Heart left ventricle (tissue), 16 donors: ENCODE data around the gene ANK3. TPM values are rescaled to one million over a fixed set of nuclear protein-coding genes. Genes with fewer than 3 reads are reported as not detected.
A peak's percentile ranks its signal among the peaks of the same experiment; 100 is the strongest.

ENCODE experiments used
- ATAC-seq, 4 donors: fragments of 200-7000 bp; cut with Tn5 transposase; one replicate each; pipeline ENCODE4 v1.9.1; 2020 to 2022; ENCODE audit warnings: moderate library complexity in 4 of 4, mild to moderate bottlenecking in 3 of 4, moderate number of reproducible peaks in 1 of 4
- DNase-seq, 5 donors: peaks; one replicate each; pipeline ENCODE4 v3.0.0-alpha.2; 2020
- H3K27ac ChIP-seq, 12 donors: fragments of 200-600 bp; sonication (generic) in 4 of 12; one replicate each; pipeline versions ENCODE4 v1.5.0 to v1.8.0; 2016 to 2022; ENCODE audit warnings: mild to moderate bottlenecking in 2 of 12
- H3K27me3 ChIP-seq, 9 donors: fragments of 200-600 bp; sonication (generic) in 2 of 9; one replicate each; pipeline versions ENCODE4 v1.5.1 to v1.8.0; 2016 to 2022; ENCODE audit warnings: mild to moderate bottlenecking in 3 of 9
- H3K36me3 ChIP-seq, 9 donors: fragments of 200-600 bp; sonication (generic) in 2 of 9; one replicate each; pipeline versions ENCODE4 v1.5.0 to v1.8.0; 2018 to 2022; ENCODE audit warnings: mild to moderate bottlenecking in 2 of 9
- H3K4me1 ChIP-seq, 12 donors: fragments of 200-600 bp; sonication (generic) in 4 of 12; one replicate each; pipeline versions ENCODE4 v1.5.0 to v1.8.0; 2016 to 2022; ENCODE audit warnings: mild to moderate bottlenecking in 3 of 12
- H3K4me3 ChIP-seq, 12 donors: fragments of 200-600 bp; sonication (generic) in 4 of 12; one replicate each; pipeline versions ENCODE4 v1.5.0 to v1.8.0; 2017 to 2022; ENCODE audit warnings: mild to moderate bottlenecking in 9 of 12, moderate library complexity in 4 of 12
- H3K9me3 ChIP-seq, 12 donors: fragments of 200-600 bp; sonication (generic) in 4 of 12; one replicate each; pipeline versions ENCODE4 v1.5.0 to v1.8.0; 2016 to 2022; ENCODE audit warnings: mild to moderate bottlenecking in 1 of 12
- CTCF ChIP-seq, 12 donors: fragments of 200-600 bp; sonication (generic) in 4 of 12; IDR thresholded peaks; one replicate each; pipeline versions ENCODE4 v1.5.0 to v1.8.0; 2018 to 2022; ENCODE audit warnings: antibody characterized with exemption in 12 of 12, mild to moderate bottlenecking in 5 of 12
- POLR2A ChIP-seq, 2 donors: fragments of 450-650 bp; IDR thresholded peaks; one replicate each; pipeline ENCODE4 v1.6.1; 2017; ENCODE audit warnings: antibody characterized with exemption in 2 of 2, mild to moderate bottlenecking in 2 of 2, moderate library complexity in 2 of 2
- WGBS, 4 donors: extraction: QIAGEN DNeasy Blood & Tissue Kit in 2 of 4; methylation state at CpG; one replicate each; pipeline versions ENCODE4 v1.1.5 to v1.1.7; 2013 to 2018; 5-methylcytosine and 5-hydroxymethylcytosine counted together
- intact Hi-C, 10 donors: fragments of 100-400 bp; cut with DNase I; formaldehyde crosslinking; loops; one replicate each; pipeline versions ENCODE4 v1.11.1 to v1.14.2; 2022
- polyA plus RNA-seq, 2 donors: library from polyadenylated mRNA; stranded (reverse); fragments of 200-250 nt; gene quantifications; one replicate each; pipeline ENCODE4 v1.2.3, GENCODE V29; 2013
- total RNA-seq, 9 donors: library from RNA; depleted of rRNA in 2 of 9; stranded (reverse); fragments of >200 nt in 2 of 9; fragmentation: NEBNext Ultra II Directional in 3 of 9; extraction: Animal tissue kit (Norgen Biotek cat#: 25700) in 3 of 9; gene quantifications; one replicate each; pipeline versions ENCODE4 v1.1.0 to v1.2.4, GENCODE V29; 2016 to 2023
- donor health status: ischemic (EF 13 %, LVEDD 7.1; RV severe dilation, severe dysfunction).
- donor health status: healthy with polysubstance abuse.
- donor health status: DM: no; HTN: yes; CAD: no.
- donor health status: DM: no; HTN: no; CAD: no.
- donor health status: ischemic (EF 25% LVEDD 6.9; RV normal size, moderate dysfunction).
- donor health status: ischemic (EF 25% LVEDD 5.7; RV mildly dilated, moderate dysfunction).
- donor health status: healthy.
- donor health status: DM: yes; HTN: yes; CAD: no.
- donor health status: ischemic (EF 35%, LVEDD 5.7; RV mildly dilated, moderate dysfunction).
- donor health status: nonischemic (EF 11% LVEDD 7.7; RV severe dilation, severe dysfunction).
- donor health status: DM: yes; HTN: yes; CAD: no.
- donor health status: PGD.
- donor health status: ischemic (EF 29% LVEDD 5.4; RV normal size, mild dysfunction).
- donor health status: nonischemic (EF 23%, LVEDD 6.1; RV moderate dilation, normal function).

The ANK3 gene
- total and polyA plus RNA-seq, 11 donors = 33.8 to 576 (median 239) TPM

GRCh38 chr10:60270426-60270825 lies 119.2 kb downstream of the ANK3 start:
- Histone ChIP-seq H3K27me3 (no peaks in the 10 kb centered on the region), H3K9me3 (no peaks in the 10 kb centered on the region), H3K27ac (no peak overlapping the region), H3K4me1 (peaks cover 0 to 22% (median 9%) of the 10 kb centered on the region in 12 donors), H3K4me3 (no peak overlapping the region), H3K36me3 (peaks cover 0 to 26% (median 0%) of the 10 kb centered on the region in 9 donors)
- DNase-seq (no peak), ATAC-seq (no peak)
- no peak for TF ChIP-seq CTCF (IDR thresholded peaks at IDR 0.05)
- TF ChIP-seq POLR2A (IDR thresholded peaks at IDR 0.05) = no peak
- intact Hi-C loops = no loop called here
- WGBS, 4 donors = 94 to 99% (median 96%) methylated on average over 1 of the region's 1 CpG

DNA sequence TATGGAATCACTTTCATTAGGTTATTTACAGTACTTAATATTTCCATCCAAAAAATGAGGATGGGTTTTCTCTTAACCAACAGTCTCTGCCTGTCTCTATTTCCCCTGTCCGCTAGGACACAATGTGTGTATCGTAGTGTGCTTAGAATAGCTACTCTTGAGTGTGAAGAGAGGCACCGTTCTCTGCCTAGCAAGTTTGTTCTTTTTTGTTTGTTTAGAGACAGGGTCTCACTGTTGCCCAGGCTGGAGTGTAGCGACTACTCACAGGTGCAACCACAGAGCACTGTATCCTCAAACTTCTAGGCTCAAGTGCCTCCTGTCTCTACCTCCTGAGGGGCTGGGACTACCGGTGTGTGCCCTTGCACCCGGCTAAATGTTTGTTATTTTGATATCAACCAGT lies 121.9 kb downstream of the ANK3 start:
- H3K27me3 ChIP-seq = no peaks in the 10 kb centered on the region
- TF ChIP-seq CTCF (IDR thresholded peaks at IDR 0.05) (no peak), POLR2A (IDR thresholded peaks at IDR 0.05) (no peak)
- peaks cover 0 to 23% (median 8%) of the 10 kb centered on the region in 12 donors for H3K4me1 ChIP-seq
- H3K9me3 ChIP-seq = no peaks in the 10 kb centered on the region
- ATAC-seq = peak; percentile 81 to 97 (median 86)
- intact Hi-C loops = no loop called here
- DNase-seq = no peak
- H3K27ac ChIP-seq = peak overlapping the region in 10 of 12 donors; percentile 23 to 72 (median 60)
- peak overlapping the region in 1 of 12 donors; percentile 3 for H3K4me3 ChIP-seq
- WGBS, 4 donors = 54 to 63% (median 60%) methylated on average over 6 of the region's 6 CpGs
- peaks cover 0 to 27% (median 9%) of the 10 kb centered on the region in 9 donors for H3K36me3 ChIP-seq

DNA sequence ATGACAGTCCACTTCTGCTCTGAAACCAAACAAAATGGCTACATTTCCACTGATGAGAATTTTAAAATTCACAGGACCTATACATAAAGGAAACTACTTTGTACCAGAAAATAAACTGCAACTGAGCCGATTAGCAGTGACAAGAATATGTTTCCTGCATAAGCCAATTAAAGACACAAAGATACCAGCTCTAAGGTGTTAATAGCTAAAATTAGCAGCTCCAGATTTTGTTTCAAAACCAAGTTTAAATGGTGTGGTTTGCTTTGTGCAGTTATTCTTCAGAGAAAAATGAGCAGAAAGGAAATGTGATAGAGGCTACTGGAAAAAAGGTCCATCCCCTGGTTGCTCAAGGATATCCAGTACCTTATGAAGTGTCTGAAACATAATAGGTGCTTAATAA lies 123.2 kb downstream of the ANK3 start:
- WGBS, 4 donors = 23 to 39% (median 35%) methylated on average over 1 of the region's 1 CpG
- Histone ChIP-seq H3K27ac (peak overlapping the region in 2 of 12 donors; percentile 65 to 70), H3K4me3 (no peak overlapping the region), H3K27me3 (no peaks in the 10 kb centered on the region), H3K36me3 (peaks cover 0 to 39% (median 10%) of the 10 kb centered on the region in 9 donors), H3K9me3 (no peaks in the 10 kb centered on the region), H3K4me1 (peaks cover 0 to 23% (median 6%) of the 10 kb centered on the region in 12 donors)
- ATAC-seq (no peak), DNase-seq (no peak)
- intact Hi-C loops = no loop called here
- no peak for TF ChIP-seq CTCF (IDR thresholded peaks at IDR 0.05)
- TF ChIP-seq POLR2A (IDR thresholded peaks at IDR 0.05) = no peak

GRCh38 chr10:60262647-60263126 lies 127.0 kb downstream of the ANK3 start:
- intact Hi-C loops = no loop called here
- Histone ChIP-seq H3K4me1 (peaks cover 0 to 28% (median 7%) of the 10 kb centered on the region in 12 donors), H3K4me3 (no peak overlapping the region), H3K27ac (no peak overlapping the region), H3K9me3 (no peaks in the 10 kb centered on the region), H3K27me3 (no peaks in the 10 kb centered on the region), H3K36me3 (peaks cover 0 to 40% (median 15%) of the 10 kb centered on the region in 9 donors)
- WGBS, 4 donors = 52 to 63% (median 58%) methylated on average over 3 of the region's 3 CpGs
- ATAC-seq (no peak), DNase-seq (no peak)
- TF ChIP-seq POLR2A (IDR thresholded peaks at IDR 0.05) (no peak), CTCF (IDR thresholded peaks at IDR 0.05) (no peak)
